SW480 (cell line): Measurements from ENCODE around the gene INTS3.
A peak's percentile ranks its signal among the peaks of the same experiment; 100 is the strongest.

ENCODE experiments used
- DNase-seq: peaks from one replicate; pipeline ENCODE4 v3.0.0-alpha.2; 2016; ENCODE audit warnings: low spot score

Gene INTS3

GRCh38 chr1:153727463-153728304, at the start of gene INTS3:
TSS of gene INTS3 (plus strand) at chr1:153728050. CDS start at chr1:153728635, 585 bp downstream.
- peak; percentile 99 for DNase-seq

DNA sequence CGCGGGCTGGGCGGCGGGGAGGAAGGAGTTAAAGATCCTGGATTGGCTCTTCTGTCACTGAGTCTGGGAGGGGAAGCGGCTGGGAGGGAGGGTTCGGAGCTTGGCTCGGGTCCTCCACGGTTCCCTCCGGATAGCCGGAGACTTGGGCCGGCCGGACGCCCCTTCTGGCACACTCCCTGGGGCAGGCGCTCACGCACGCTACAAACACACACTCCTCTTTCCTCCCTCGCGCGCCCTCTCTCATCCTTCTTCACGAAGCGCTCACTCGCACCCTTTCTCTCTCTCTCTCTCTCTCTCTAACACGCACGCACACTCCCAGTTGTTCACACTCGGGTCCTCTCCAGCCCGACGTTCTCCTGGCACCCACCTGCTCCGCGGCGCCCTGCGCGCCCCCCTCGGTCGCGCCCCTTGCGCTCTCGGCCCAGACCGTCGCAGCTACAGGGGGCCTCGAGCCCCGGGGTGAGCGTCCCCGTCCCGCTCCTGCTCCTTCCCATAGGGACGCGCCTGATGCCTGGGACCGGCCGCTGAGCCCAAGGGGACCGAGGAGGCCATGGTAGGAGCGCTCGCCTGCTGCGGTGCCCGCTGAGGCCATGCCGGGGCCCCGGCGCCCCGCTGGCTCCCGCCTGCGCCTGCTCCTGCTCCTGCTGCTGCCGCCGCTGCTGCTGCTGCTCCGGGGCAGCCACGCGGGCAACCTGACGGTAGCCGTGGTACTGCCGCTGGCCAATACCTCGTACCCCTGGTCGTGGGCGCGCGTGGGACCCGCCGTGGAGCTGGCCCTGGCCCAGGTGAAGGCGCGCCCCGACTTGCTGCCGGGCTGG, 49.1 kb upstream of the INTS3 start, which contains the start of gene NPR1:
NPR1 (plus strand) TSS at position 170 of the 818 bp plus-strand sequence; CDS start at position 591, 421 bp downstream.
- peak; percentile 39 for DNase-seq

DNA sequence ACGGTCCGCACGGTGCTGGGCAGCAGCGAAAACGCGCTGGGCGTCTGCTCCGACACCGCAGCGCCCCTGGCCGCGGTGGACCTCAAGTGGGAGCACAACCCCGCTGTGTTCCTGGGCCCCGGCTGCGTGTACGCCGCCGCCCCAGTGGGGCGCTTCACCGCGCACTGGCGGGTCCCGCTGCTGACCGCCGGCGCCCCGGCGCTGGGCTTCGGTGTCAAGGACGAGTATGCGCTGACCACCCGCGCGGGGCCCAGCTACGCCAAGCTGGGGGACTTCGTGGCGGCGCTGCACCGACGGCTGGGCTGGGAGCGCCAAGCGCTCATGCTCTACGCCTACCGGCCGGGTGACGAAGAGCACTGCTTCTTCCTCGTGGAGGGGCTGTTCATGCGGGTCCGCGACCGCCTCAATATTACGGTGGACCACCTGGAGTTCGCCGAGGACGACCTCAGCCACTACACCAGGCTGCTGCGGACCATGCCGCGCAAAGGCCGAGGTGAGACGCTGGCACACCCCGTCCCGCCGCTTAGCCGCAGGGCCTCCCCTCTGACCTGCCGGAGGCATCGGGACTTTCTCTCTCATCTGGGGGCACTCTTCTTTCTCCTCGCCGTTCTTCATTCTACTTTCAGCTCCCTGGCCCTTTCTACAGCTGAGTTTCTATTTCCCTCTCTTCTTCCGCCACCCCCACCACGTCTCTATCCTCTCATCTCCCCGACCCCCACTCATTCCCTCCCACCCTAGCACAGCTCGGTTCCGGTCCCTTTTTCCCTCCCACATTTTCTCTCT, 48.3 kb upstream of the INTS3 start:
- DNase-seq: no peak

DNA sequence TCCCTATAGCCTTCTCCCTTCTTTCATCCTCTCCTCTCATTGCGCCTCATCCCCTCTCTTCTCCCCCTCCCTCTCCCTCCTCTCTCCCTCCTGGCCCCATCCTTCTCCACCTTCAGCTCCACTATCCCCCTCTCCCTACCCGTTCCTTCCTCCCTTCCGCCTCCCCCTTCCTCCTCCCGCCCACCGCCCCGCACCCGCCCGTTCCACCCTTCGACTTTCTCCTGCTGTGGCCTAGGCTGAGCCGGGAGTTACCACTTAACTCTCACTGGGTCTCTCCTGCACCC, 47.8 kb upstream of the INTS3 start:
- no peak for DNase-seq

- no peak for DNase-seq
These were observed 45.1 kb upstream of the INTS3 start for GRCh38 chr1:153682730-153683129.

DNA sequence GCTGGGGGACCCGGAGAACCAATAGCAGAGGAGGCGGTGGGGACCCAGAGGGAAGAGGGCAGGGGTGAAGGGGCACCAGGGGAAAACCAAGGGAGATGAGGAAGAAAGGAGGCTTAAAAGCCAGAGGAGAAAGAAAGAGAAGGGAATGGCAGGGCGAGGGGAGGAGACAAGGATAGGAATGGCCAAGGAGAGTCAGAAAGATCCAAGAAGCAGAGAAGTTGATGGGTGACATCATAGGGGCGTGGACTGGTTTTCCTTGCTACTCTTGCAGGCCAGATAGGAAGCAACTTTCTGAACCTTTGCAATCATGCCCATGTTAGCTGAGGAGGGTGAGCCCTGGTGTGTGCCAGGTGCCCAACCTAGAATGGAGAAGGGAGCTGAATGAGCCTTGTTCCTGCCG, 44.0 kb upstream of the INTS3 start:
- no peak for DNase-seq

GRCh38 chr1:153684892-153685291, 43.0 kb upstream of the INTS3 start:
- no peak for DNase-seq

DNA sequence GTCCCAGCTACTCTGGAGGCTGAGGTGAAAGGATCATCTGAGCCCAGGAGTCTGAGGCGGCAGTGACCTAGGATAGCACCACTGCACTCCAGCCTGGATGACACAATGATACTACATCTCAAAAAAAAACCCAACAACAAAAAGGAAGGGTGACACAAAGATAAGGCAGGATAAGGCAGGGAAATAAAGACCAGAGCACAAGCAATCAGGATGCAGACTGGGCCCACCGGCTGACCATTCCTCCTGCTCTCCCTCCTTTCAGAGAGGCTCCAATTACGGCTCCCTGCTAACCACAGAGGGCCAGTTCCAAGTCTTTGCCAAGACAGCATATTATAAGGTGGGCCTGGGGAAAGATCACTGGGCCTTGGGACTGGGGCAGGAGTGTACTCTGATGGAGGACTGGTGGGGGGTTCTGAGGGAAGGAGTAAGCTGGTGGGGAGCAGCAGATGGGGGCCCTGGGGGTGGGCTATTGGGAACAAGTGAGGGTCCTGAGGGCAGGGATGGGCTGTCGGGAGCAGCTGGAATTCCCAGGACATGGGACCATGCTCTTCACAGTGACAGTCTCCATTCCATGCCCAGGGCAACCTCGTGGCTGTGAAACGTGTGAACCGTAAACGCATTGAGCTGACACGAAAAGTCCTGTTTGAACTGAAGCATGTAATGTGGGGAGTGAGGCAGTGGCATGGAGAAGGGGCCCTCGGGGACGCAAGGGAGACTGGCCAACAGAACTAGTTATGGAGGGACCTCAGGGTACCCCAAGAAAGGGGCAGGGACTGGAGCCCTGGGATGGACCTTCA, 42.1 kb upstream of the INTS3 start:
- DNase-seq: no peak

- DNase-seq: no peak
These were observed 40.3 kb upstream of the INTS3 start for GRCh38 chr1:153687346-153688125.

- no peak for DNase-seq
These were observed 39.6 kb upstream of the INTS3 start for GRCh38 chr1:153688276-153688675.

- no peak for DNase-seq
These were observed 39.0 kb upstream of the INTS3 start for GRCh38 chr1:153688736-153689328.

- no peak for DNase-seq
These were observed 34.4 kb upstream of the INTS3 start for GRCh38 chr1:153693466-153693865.

DNA sequence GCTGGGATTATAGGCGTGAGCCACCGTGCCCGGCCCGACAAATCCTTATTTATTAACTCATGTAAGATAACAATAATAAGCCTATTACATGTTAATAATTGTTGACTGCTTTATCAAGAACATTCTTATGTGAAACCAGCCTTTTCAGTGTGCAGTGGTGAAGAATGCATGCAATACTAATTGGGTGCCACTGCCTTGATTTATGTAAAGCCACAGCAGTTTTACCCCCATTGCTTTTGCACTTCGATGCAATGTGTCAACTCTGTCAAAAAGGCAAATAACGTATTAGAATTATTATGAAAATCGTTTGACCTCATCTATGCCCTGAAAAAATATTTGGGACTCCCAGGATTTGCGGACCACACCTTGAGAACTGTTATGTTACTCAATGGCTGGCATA, 31.1 kb upstream of the INTS3 start:
- DNase-seq: no peak

DNA sequence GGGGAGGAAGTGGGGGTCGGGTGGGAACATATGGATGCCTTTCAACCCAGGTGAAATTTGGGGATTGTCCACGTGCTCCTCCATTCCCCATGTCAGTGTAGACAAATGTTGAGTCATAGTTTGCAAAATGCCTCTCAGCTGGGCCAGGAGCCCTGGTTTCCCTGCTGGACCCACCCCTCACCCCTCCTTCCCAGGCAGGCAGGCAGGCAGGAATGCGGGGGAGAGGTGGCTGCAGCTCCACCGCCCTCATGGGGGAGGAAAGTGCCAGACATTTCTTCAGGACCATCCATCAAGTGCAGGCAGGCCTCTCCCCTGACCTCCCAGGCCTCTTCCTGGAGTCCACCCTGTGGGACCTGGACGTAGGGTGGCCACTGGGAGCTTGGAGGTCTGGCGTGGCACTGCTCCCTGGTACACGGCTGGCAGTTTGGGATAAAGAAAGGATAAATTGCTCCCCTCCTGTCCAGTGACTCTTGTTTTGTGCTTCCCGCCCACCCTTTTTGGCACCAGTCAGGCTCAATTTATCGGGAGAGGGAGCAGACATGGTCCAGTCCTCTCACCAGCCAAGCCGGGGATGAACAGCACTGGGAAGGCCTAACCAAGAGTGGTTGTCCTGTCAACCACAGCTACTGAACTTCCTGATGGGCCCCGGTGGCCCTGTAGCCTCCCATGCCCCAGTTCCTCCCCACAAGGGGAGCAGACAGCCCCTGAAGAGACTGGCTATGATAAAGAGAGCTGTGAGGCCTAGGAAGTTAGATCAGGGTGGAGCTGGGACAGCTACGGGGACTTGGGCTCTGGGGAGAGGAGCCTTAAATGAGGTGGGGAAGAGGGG, 30.4 kb upstream of the INTS3 start:
- no peak for DNase-seq

DNA sequence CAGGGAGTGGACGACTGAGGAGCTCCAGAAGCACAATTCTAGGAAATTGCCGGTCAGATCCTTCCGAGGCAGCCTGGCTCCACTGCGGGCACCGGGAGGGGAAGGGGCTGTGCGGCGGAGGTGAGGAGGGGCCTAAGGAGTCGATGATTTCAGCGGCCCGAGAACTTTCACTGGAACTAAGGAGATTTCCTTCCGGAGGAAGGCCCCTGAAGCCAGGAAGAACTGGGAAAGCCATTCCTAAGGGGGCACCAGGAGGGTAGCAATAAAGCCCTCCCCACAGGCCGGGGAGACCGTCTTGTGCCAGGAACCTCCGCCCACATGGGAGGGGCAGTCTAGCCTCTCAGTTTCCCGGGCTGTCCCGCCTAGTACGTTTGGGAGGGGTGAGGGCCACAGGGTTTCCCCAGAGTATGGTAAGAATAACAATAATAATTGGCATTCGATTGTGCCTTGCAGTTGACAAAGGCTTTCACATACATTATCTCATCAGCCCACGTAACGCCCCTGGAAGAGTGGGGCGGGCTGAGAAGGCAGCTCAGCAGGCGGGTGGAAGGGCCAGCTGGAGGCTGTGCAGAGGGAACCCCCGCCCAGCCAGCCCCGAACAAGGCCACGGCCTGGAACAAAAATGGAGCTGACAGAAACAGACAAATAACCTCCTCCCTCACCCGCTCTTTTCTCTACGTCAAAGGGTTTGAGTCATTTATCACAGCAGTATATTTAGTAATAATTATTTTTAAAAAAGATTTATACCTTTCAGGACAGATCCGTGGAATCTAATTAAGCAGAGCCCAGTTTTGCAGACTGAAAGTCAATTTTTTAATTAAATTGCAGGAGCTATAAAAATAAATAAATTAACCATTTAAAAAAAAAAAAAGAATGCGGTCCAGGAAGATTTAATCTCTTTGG, 29.6 kb upstream of the INTS3 start:
- DNase-seq: no peak

- no peak for DNase-seq
These were observed 28.7 kb upstream of the INTS3 start for GRCh38 chr1:153698923-153699714.

- no peak for DNase-seq
These were observed 28.1 kb upstream of the INTS3 start for GRCh38 chr1:153699768-153700167.

DNA sequence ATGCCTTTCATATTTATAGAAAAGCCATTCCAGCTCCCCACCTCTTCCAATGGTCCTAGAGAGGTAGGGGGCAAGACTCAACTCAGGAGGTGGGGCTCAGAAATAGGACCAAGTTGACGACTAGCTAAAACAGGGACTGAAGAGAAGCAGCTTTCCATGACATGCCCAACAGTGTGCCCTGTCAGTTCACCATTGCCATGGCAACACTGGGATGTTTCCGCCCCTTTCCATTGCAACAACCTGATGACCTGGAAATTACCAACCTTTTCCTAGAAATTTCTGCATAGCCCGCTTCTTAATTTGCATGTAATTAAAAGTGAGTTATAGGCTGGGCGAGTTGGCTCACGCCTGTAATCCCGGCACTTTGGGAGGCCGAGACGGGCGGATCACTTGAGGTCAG, 22.4 kb upstream of the INTS3 start:
- DNase-seq: no peak
